Neural progenitor cell (in vitro differentiated cells): ENCODE data around the gene TEX51.

Experiments used
- CTCF ChIP-seq: fragments of 200-600 bp; sonication (generic); IDR thresholded peaks from 2 replicates; pipeline ENCODE4 v1.5.1; 2017; ENCODE audit warnings: antibody characterized with exemption, mild to moderate bottlenecking
- EZH2 ChIP-seq: fragments of 200-600 bp; sonication (generic); IDR thresholded peaks from 2 replicates; pipeline ENCODE4 v1.6.1; 2017; ENCODE audit warnings: antibody characterized with exemption, mild to moderate bottlenecking, moderate library complexity

DNA sequence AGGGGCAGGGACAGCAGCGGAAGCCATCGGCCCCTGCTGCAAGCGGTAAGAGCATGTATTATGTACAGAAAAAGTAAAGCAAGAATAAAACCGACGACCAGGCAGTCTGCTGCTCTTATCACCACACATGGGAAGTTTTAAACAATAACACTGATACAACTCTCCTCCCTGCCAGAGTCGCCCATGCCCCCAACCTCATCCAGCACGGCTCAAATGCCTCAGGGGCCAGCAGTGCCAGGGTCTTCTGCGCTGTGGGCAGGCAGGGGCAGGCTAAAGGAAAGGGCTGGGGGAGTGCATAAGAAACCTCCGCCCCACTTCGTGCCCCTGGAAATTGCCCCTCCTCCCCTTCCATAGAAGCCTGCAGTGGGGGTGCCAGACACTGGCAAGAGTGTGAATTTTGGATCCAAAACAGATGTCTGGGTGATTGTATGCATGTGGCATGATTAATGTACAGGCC lies 10.1 kb downstream of the TEX51 start:
- TF ChIP-seq CTCF (no peak), EZH2 (no peak)
